GM20000 (cell line): ENCODE measurements around the gene TFF2.

Experiments
- DNase-seq: peaks from one replicate; pipeline ENCODE4 v3.0.0; 2012; ENCODE audit warnings: low spot score
- TF ChIP-seq, protein P1 (sequence below): IDR thresholded peaks from 2 replicates; pipeline ENCODE4 v1.5.1; 2012; ENCODE audit warnings: mild to moderate bottlenecking, control low read depth; ENCODE audit errors: extremely low read depth, missing control alignments

Gene TFF2

DNA sequence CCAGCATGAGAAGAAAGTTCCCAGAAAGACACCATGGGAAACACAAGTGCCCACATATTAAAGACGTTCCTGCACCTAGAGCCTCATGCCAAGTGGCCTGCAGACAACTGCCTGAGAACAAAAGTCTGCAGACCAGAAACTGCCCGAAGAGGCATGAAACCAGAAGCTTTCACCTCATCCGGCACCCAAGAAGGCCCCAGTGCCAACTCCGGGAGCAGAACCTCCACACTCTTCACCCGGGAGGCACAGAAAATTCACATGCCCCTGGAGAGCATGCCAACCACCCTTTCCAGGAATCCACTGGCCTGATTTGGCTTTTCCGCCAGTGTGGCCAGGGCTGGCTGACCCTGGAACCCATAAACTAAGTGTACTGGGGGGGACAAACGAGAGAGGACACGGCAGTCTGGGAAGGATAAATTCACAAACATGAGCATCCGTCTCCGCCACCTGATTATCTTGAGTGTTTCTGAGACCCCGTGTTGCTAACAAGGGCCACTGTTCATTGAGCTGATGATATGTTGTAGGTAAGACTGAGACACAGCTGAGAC is 6.8 kb downstream of the TFF2 start:
- TF ChIP-seq, protein P1, sequence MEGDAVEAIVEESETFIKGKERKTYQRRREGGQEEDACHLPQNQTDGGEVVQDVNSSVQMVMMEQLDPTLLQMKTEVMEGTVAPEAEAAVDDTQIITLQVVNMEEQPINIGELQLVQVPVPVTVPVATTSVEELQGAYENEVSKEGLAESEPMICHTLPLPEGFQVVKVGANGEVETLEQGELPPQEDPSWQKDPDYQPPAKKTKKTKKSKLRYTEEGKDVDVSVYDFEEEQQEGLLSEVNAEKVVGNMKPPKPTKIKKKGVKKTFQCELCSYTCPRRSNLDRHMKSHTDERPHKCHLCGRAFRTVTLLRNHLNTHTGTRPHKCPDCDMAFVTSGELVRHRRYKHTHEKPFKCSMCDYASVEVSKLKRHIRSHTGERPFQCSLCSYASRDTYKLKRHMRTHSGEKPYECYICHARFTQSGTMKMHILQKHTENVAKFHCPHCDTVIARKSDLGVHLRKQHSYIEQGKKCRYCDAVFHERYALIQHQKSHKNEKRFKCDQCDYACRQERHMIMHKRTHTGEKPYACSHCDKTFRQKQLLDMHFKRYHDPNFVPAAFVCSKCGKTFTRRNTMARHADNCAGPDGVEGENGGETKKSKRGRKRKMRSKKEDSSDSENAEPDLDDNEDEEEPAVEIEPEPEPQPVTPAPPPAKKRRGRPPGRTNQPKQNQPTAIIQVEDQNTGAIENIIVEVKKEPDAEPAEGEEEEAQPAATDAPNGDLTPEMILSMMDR = no peak
- no peak for DNase-seq

DNA sequence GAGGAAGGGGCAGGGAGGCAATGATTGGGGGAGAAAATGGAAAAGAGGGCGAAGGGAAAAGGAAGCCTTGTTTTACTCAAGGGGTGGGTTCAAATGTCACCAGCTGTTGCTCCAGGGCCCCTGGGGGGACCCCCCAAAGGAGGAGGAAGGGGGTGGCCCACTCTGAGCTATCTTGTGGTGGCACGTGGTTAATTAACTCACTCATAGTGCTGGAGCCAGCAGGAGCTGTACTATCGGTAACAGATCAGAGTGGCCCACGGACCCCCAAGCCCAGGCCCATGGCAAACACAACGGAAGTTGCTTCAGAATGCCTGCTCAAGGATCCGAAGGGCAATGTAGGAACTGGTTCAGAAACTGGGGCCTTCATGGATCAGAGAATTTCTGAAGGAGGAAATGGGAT is 7.2 kb downstream of the TFF2 start:
- DNase-seq = no peak
- TF ChIP-seq, protein P1 = no peak

DNA sequence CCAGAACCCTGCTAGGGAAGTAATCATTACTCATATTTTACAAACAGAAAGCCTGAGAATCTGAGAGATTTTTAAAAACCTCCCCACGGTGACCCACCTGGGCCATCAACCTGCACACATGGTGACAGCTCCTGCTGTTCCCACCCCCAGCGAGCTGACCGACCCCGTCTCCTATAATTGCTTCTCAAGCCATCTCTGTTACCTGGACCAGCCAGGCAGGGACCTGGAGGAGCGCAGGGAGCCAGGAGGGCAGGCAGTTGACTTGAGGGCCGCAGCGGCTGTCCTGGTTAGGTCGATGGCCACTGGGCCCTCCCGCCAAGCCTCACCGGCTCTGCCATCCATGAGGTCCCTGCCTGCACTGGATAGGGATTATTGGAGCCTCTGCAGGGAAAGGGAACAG is 7.7 kb downstream of the TFF2 start:
- no peak for DNase-seq
- TF ChIP-seq, protein P1 = no peak

DNA sequence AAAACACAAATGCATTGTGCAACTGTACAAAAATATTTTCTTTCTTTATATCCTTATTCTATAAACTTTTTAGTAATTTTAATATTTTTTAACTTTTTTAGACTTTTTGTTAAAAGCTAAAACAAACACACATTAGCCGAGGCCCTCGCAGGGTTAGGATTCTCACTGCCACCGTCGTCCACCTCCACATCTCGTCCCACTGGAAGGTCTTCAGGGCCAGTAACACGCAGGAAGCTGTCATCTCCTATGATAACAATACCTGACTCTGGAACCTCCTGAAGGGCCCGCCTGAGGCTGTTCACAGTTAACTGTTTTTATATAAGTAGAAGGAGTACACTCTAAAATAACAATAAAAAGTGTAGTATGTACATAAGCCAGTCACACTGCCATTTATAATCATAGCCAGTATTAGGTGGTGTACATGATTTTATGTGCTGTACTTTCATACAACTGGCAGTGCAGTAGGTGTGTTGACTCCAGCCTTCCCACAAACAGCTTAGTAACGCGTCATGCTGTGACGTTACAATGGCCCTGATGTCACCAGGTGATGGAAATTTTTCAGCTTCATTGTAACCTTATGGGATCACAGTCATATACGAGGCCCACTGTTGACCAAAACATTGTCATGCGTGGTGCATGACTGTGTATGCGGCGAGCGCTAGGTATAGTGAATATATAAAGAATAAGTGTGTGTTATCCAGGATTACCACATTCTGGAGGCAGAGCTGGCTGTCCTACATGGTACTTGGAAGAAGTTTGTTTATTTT is 8.8 kb downstream of the TFF2 start:
- TF ChIP-seq, protein P1 = no peak
- DNase-seq = no peak

DNA sequence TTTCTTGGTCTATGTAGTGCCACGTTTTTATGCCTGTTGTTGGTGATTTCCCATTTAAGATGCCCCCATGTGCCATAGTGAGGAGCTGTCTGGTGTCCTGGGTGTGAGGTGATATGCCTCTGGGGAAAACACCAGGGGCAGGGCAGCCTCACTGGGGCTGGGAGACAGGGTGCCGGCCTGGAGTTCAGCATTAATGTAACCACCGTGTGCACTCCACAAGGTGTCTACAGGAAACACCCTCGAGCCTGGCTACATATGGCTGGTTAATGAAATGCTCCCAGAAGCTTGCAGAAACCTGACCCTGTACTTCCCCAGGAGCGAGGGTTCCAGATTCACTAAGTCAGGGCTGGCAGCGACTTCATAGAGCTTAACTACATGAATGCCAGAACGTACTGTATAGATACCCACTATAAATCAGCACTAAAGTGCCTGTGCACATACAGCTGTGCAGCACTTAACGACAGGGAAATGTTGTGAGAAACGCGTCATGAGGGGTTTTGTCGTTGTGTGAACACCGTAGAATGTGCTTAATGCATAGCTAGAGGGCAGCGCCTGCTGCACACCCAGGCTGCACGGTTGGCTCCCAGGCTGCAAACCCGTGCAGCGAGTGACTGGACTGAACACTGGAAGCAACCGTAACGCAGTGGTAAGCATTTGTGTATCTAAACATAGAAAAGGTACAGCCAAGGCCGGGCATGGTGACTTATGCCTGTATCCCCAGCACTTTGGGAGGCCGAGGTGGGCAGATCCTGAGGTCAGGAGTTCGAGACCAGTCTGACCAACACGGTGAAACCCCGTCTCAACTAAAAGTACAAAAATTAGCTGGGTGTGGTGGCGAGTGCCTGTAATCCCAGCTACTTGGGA is 10.4 kb downstream of the TFF2 start:
- no peak for DNase-seq
- TF ChIP-seq, protein P1 = no peak

DNA sequence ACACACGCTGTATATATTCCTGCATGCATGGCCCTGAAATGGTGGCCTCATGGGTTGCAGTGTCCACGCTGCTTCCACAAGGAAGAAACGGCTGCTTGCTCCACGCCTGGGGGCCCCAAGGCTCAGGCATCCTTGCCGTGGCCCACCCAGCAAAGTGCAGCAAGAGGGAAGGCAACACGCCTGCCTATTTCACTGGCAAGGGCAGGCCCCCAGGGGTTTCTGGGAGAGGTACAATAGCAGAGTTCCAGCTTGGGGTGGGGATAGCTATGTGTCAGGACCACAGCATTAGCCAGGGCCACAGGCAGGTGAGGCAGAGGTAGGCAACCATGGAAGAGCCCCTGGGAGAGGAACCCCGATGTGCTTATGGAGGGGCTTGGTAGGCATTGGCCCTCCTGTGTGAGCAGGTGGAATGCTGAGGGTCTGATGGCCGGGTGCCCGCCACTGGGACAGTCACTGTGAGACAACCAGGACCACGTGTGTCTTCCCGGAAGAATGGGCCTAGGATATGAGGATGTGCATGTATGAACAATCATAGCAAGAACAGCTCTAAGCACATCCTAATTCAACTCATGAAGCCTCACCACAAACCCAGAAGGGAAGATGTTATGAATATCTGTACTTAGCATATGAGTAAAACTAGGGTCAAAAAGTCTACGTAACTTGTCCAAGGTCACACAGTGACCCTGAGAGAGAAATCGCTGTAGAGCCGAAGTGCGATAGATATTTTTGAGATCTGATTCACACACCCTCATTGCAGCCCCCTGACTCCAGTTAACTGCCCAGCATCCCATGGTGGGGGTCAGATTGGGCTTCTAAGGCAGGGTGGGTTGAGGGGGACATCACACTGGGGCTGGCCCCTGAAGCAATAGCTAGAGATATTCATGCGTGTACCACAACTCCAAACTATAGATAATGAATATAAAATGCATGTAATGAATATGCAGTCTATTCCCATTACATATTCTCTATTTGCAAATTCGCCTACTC is 11.8 kb downstream of the TFF2 start:
- TF ChIP-seq, protein P1 = no peak

More for the DNA sequence above, 11.8 kb downstream of the TFF2 start:
- no peak for DNase-seq
